Measurements from ENCODE around the gene MISFA. TPM values are rescaled to one million over a fixed set of nuclear protein-coding genes. Genes with fewer than 3 reads are reported as not detected.

MISFA gene
- total RNA-seq, 4 donors from 2014 or later, result 0.36 to 1.8 TPM; not detected in 2

DNA sequence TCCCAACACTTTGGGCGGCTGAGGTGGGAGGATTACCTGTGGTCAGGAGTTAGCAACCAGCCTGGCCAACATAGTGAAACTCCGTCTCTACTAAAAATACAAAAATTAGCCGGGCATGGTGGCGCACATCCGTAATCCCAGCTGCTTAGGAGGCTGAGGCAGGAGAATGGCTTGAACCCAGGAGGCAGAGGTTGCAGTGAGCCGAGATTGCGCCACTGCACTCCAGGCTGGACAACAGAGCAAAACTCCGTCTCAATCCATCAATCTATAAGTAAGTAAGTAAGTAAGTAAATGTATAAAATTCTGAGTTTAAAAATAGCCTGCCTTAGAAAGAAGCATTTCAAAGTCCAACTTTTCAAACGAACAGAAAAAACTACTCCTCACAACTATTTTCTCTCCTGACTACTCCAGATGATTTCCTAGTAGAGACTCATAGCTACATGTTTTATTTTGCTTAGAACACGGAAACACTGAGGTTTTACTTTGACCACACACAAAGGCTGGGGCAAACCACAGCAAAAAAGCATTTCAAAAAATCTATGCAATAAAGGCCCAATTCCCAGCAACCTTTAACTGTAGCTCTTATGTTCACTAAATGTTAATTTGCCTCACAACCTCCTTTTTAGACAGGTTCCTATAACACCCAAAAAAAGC, 18.2 kb downstream of the MISFA start:
- peak; percentile 6 for ATAC-seq (ENCODE audit: low FRiP score)

DNA sequence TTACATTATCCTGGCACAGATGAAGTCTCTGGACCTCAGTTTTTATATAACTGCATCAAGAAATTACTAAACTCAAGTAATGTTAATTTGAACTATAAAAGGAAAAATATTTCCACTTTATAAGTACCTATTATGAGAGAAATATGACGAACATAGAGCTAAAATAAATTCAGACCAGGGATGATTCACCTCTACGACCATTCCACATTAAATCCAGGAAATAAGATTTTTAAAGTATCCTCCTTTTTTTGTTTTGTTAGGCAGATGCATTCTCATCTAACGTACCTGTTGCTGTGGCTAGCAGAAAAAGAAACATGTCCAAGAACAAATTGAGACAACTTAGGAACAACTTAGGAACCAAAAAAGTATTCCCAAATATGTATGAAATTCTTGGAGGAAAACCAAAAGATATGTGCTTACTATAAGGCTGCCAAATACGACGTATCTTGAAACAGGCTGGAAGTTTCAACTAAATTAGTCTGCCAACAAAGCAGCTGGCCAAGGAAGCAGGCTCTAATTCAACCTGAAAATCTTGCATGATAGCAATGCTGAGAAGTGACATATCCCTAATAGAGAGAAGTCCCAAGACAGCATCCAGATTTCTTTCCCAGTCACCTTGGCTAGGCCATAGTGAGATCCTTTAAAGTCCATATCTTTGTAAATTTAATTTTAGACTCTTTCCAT, 18.9 kb downstream of the MISFA start:
- DNase-seq (ENCODE audit: low spot score) (no peak), ATAC-seq (ENCODE audit: low FRiP score) (peak; percentile 42)
- TF ChIP-seq, protein P1, sequence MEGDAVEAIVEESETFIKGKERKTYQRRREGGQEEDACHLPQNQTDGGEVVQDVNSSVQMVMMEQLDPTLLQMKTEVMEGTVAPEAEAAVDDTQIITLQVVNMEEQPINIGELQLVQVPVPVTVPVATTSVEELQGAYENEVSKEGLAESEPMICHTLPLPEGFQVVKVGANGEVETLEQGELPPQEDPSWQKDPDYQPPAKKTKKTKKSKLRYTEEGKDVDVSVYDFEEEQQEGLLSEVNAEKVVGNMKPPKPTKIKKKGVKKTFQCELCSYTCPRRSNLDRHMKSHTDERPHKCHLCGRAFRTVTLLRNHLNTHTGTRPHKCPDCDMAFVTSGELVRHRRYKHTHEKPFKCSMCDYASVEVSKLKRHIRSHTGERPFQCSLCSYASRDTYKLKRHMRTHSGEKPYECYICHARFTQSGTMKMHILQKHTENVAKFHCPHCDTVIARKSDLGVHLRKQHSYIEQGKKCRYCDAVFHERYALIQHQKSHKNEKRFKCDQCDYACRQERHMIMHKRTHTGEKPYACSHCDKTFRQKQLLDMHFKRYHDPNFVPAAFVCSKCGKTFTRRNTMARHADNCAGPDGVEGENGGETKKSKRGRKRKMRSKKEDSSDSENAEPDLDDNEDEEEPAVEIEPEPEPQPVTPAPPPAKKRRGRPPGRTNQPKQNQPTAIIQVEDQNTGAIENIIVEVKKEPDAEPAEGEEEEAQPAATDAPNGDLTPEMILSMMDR (IDR thresholded peaks at IDR 0.05), result no peak

More for the DNA sequence above, 18.2 kb downstream of the MISFA start:
- TF ChIP-seq, protein P1 (IDR thresholded peaks at IDR 0.05), result no peak
- DNase-seq (ENCODE audit: low spot score), result no peak

DNA sequence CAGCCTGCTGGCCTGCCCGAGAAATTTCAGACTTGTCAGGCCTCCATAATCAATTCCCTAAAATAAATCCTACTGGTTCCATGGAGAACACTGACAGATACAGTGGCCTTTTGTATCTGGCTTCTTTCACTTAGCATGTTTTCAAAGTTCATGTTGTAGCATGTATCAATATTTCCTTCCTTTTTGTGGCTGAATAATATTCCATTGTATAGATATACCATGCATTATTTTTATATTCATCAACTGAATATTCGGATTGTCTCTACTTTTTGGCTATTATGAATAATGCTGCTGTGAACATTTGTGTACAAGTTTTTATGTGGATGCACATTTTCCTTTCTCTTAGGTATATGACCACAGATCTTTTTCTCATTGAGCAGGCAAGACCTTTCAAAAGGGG, 24.1 kb downstream of the MISFA start:
- ATAC-seq (ENCODE audit: low FRiP score), result no peak

DNA sequence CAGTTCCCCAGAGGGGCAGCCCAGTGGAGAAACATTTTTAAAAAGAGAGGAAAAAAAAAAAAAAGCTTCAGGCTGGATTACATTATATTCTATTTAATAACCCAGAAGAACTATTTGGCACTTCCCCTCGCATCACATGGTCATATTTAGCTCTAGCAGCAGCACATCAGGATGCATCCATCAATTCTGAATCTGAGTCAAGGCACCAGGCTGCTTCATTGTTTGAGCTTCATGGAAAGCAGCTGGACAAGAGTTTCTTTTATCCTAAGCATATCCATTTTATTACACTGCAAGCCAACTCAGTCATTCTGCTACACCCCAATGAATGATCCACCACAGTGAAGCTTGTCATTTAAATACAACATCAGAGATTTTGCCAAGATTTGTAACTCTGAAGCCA, 24.6 kb downstream of the MISFA start:
- DNase-seq (ENCODE audit: low spot score), result no peak
- no peak for ATAC-seq (ENCODE audit: low FRiP score)
- TF ChIP-seq, protein P1 (IDR thresholded peaks at IDR 0.05), result no peak

More for the DNA sequence above, 24.1 kb downstream of the MISFA start:
- TF ChIP-seq, protein P1 (IDR thresholded peaks at IDR 0.05), result no peak
- DNase-seq (ENCODE audit: low spot score), result no peak

DNA sequence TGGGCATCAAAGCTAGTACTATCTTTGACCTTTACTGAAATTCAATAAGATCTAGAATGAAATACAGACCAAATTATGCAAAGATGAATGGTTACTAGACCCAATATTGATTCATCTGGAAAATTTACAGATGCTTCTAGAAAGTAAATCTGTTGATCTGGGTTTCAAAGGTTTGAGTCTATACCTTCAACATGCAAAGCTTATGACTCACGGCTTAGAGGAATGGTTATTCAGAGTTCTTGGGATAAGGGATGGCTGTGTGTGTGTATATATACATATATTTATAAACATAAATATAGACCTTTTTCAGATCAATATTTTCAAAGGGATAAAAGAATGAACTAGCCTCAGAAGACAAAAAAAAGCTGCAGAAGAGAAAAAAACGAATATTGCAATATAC, 33.3 kb downstream of the MISFA start:
- ATAC-seq (ENCODE audit: low FRiP score) (no peak), DNase-seq (ENCODE audit: low spot score) (no peak)
- TF ChIP-seq, protein P1 (IDR thresholded peaks at IDR 0.05), result no peak

DNA sequence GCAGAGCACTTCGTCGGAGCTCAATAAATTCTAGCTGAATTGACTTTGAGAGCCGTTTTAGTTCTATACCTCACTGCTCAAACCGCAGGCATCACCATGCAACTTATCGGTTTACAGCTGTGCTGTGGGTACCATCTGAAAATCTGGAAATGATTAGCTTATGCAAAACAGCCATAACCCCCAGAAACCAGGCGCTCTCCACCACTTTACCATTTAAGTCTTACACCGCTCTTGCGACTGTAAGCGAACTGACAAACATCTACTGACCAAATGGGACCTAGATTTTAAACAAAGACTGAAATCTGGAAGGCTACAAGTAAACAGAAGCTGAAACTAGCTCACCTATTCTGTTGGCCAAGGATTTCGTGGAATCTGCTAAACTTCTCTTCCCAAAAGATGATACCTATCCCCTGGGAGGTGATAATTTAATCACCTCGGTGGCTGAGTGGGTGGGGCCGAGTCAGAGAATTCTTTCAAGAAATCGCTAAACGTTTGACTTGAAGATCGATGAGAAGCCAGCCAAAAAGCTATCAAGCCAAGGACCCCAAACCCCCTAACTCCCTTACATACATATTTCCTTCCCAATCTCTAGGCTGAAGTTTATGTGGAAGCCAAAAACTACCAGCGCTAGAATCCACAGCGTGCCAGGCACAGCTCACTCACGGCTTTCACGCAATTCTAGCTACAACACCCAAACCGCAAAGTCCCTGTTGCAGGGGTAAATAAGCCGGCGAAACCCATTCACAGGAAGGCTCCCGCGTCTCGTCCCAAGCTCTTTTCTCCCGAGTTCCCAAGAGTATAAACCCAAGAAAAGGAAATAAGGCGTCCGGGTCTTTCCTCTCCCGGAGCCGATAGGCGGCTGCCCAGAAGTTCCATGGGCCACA, 33.9 kb downstream of the MISFA start:
- TF ChIP-seq, protein P1 (IDR thresholded peaks at IDR 0.05), result no peak

More for the DNA sequence above, 33.9 kb downstream of the MISFA start:
- ATAC-seq (ENCODE audit: low FRiP score) (no peak), DNase-seq (ENCODE audit: low spot score) (no peak)
